ENCODE measurements around the gene PDE6C.

DNA sequence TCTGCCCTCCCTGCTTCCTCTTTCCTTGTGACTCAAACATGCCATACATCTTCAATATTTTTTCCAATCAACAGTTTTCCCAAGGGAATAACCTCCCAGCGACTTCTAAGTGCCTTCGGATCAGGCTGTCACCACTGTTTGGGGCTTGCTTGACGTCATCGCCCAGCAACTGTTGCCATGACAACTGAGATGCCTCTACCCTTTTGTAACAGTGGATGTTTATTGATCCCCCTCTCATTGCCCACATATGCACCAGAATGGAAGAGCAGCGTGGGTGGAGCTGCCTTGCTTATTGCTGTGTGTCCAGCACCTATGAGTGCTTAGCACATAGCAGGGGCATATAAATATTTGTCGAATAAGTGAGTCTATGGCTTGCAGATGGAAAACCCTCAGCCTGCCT, 31.5 kb upstream of the PDE6C start:
- TF ChIP-seq, protein P1, sequence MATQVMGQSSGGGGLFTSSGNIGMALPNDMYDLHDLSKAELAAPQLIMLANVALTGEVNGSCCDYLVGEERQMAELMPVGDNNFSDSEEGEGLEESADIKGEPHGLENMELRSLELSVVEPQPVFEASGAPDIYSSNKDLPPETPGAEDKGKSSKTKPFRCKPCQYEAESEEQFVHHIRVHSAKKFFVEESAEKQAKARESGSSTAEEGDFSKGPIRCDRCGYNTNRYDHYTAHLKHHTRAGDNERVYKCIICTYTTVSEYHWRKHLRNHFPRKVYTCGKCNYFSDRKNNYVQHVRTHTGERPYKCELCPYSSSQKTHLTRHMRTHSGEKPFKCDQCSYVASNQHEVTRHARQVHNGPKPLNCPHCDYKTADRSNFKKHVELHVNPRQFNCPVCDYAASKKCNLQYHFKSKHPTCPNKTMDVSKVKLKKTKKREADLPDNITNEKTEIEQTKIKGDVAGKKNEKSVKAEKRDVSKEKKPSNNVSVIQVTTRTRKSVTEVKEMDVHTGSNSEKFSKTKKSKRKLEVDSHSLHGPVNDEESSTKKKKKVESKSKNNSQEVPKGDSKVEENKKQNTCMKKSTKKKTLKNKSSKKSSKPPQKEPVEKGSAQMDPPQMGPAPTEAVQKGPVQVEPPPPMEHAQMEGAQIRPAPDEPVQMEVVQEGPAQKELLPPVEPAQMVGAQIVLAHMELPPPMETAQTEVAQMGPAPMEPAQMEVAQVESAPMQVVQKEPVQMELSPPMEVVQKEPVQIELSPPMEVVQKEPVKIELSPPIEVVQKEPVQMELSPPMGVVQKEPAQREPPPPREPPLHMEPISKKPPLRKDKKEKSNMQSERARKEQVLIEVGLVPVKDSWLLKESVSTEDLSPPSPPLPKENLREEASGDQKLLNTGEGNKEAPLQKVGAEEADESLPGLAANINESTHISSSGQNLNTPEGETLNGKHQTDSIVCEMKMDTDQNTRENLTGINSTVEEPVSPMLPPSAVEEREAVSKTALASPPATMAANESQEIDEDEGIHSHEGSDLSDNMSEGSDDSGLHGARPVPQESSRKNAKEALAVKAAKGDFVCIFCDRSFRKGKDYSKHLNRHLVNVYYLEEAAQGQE (IDR thresholded peaks at IDR 0.05; ENCODE audit: low read depth): no peak
- TF ChIP-seq TAF1 (IDR thresholded peaks at IDR 0.05; ENCODE audit: low read depth): no peak

Measured in Ishikawa (cell line).